Skeletal muscle satellite cell (primary cell): ENCODE measurements around the gene MT1HL1. TPM values are rescaled to one million over a fixed set of nuclear protein-coding genes. Genes with fewer than 3 reads are reported as not detected.
A peak's percentile ranks its signal among the peaks of the same experiment; 100 is the strongest.

Experiments
- H3K27me3 ChIP-seq: 2 replicates; pipeline ENCODE4 v1.7.0; 2013; ENCODE audit warnings: low read length; ENCODE audit not compliant: control insufficient read depth, insufficient read depth
- H3K36me3 ChIP-seq: 2 replicates; pipeline ENCODE4 v1.7.0; 2013; ENCODE audit warnings: mild to moderate bottlenecking, control low read depth, low read length; ENCODE audit not compliant: insufficient read depth
- H3K4me1 ChIP-seq: 2 replicates; pipeline ENCODE4 v1.7.0; 2013; ENCODE audit warnings: low read length; ENCODE audit not compliant: control insufficient read depth, insufficient read depth
- H3K4me2 ChIP-seq: 2 replicates; pipeline ENCODE4 v1.7.0; 2013; ENCODE audit warnings: mild to moderate bottlenecking, low read length
- H3K4me3 ChIP-seq: 2 replicates; pipeline ENCODE4 v1.7.0; 2013; ENCODE audit warnings: low read length
- H3K9ac ChIP-seq: 2 replicates; pipeline ENCODE4 v1.7.0; 2013; ENCODE audit warnings: mild to moderate bottlenecking, low read depth, low read length, moderate library complexity
- H3K9me3 ChIP-seq: replicated peaks from 2 replicates; pipeline ENCODE4 v1.7.0; 2013; ENCODE audit warnings: mild to moderate bottlenecking, control low read depth, low read length
- total RNA-seq: library from RNA; depleted of rRNA; stranded (reverse); fragments of >200 nt; gene quantifications from 2 replicates; pipeline ENCODE4 v1.2.3, GENCODE V29; 2012; rRNA removed

Gene MT1HL1
- not detected in 2 replicates for total RNA-seq

- H3K4me2 ChIP-seq: no peak within 1 kb of the TSS
- no peaks in the 10 kb centered on the region for H3K36me3 ChIP-seq
- peaks cover 2% of the 10 kb centered on the region for H3K9me3 ChIP-seq
- H3K4me3 ChIP-seq: no peak within 1 kb of the TSS
- no peak within 1 kb of the TSS for H3K9ac ChIP-seq
- no peaks in the 10 kb centered on the region for H3K4me1 ChIP-seq
- no peaks in the 10 kb centered on the region for H3K27me3 ChIP-seq
These were observed at the start of gene MT1HL1 for GRCh38 chr1:237004116-237004515. Gene MT1HL1 (minus strand): TSS chr1:237004441. CDS start chr1:237004372, 69 bp downstream.

- Histone ChIP-seq H3K27me3 (no peaks in the 10 kb centered on the region), H3K9ac (no peak overlapping the region), H3K4me1 (no peaks in the 10 kb centered on the region), H3K4me3 (no peak overlapping the region), H3K4me2 (no peak overlapping the region), H3K9me3 (peaks cover 6% of the 10 kb centered on the region), H3K36me3 (no peaks in the 10 kb centered on the region)
These were observed 46.7 kb upstream of the MT1HL1 start for GRCh38 chr1:237050915-237051314.

GRCh38 chr1:237050185-237050584 is 45.9 kb upstream of the MT1HL1 start:
- no peaks in the 10 kb centered on the region for H3K27me3 ChIP-seq
- H3K9me3 ChIP-seq: peaks cover 6% of the 10 kb centered on the region
- H3K4me1 ChIP-seq: no peaks in the 10 kb centered on the region
- no peak overlapping the region for H3K4me2 ChIP-seq
- H3K9ac ChIP-seq: no peak overlapping the region
- no peak overlapping the region for H3K4me3 ChIP-seq
- H3K36me3 ChIP-seq: no peaks in the 10 kb centered on the region

GRCh38 chr1:237048803-237049202 is 44.6 kb upstream of the MT1HL1 start:
- Histone ChIP-seq H3K9me3 (no peaks in the 10 kb centered on the region), H3K4me3 (no peak overlapping the region), H3K4me2 (no peak overlapping the region), H3K9ac (no peak overlapping the region), H3K27me3 (peaks cover under 1% of the 10 kb centered on the region), H3K36me3 (no peaks in the 10 kb centered on the region), H3K4me1 (no peaks in the 10 kb centered on the region)

- Histone ChIP-seq H3K9ac (no peak overlapping the region), H3K4me1 (no peaks in the 10 kb centered on the region), H3K4me3 (no peak overlapping the region), H3K4me2 (no peak overlapping the region), H3K9me3 (no peaks in the 10 kb centered on the region), H3K36me3 (no peaks in the 10 kb centered on the region), H3K27me3 (peaks cover 19% of the 10 kb centered on the region)
These were observed 41.2 kb upstream of the MT1HL1 start for GRCh38 chr1:237045278-237046016.

GRCh38 chr1:237043846-237044636 is 39.8 kb upstream of the MT1HL1 start:
- H3K4me1 ChIP-seq: no peaks in the 10 kb centered on the region
- peaks cover 19% of the 10 kb centered on the region for H3K27me3 ChIP-seq
- no peak overlapping the region for H3K4me2 ChIP-seq
- no peak overlapping the region for H3K9ac ChIP-seq
- H3K4me3 ChIP-seq: no peak overlapping the region
- H3K9me3 ChIP-seq: no peaks in the 10 kb centered on the region
- no peaks in the 10 kb centered on the region for H3K36me3 ChIP-seq

- Histone ChIP-seq H3K27me3 (peaks cover 19% of the 10 kb centered on the region), H3K9me3 (no peaks in the 10 kb centered on the region), H3K4me2 (peak overlapping the region; percentile 7), H3K9ac (no peak overlapping the region), H3K4me1 (no peaks in the 10 kb centered on the region), H3K36me3 (no peaks in the 10 kb centered on the region), H3K4me3 (no peak overlapping the region)
These were observed 38.8 kb upstream of the MT1HL1 start for GRCh38 chr1:237042892-237043576.

GRCh38 chr1:237042526-237042891 is 38.3 kb upstream of the MT1HL1 start:
- no peaks in the 10 kb centered on the region for H3K9me3 ChIP-seq
- no peaks in the 10 kb centered on the region for H3K36me3 ChIP-seq
- no peaks in the 10 kb centered on the region for H3K4me1 ChIP-seq
- no peak overlapping the region for H3K9ac ChIP-seq
- peaks cover 19% of the 10 kb centered on the region for H3K27me3 ChIP-seq
- H3K4me2 ChIP-seq: peak overlapping the region; percentile 44
- H3K4me3 ChIP-seq: no peak overlapping the region

GRCh38 chr1:237041795-237042525 is 37.7 kb upstream of the MT1HL1 start, which contains the start of gene RYR2:
Gene RYR2 (plus strand): TSS chr1:237042184. CDS start chr1:237042522, 338 bp downstream.
- no peak within 1 kb of the TSS for H3K4me3 ChIP-seq
- H3K4me1 ChIP-seq: no peaks in the 10 kb centered on the region
- peak within 1 kb of the TSS; percentile 44 for H3K4me2 ChIP-seq
- no peaks in the 10 kb centered on the region for H3K9me3 ChIP-seq
- no peaks in the 10 kb centered on the region for H3K36me3 ChIP-seq
- peaks cover 19% of the 10 kb centered on the region for H3K27me3 ChIP-seq
- H3K9ac ChIP-seq: no peak within 1 kb of the TSS

- Histone ChIP-seq H3K4me3 (no peak overlapping the region), H3K36me3 (no peaks in the 10 kb centered on the region), H3K4me2 (no peak overlapping the region), H3K4me1 (no peaks in the 10 kb centered on the region), H3K9me3 (no peaks in the 10 kb centered on the region), H3K27me3 (peaks cover 19% of the 10 kb centered on the region), H3K9ac (no peak overlapping the region)
These were observed 37.2 kb upstream of the MT1HL1 start for GRCh38 chr1:237041461-237041794.

GRCh38 chr1:237040823-237041222 is 36.6 kb upstream of the MT1HL1 start:
- no peaks in the 10 kb centered on the region for H3K4me1 ChIP-seq
- H3K27me3 ChIP-seq: peaks cover 19% of the 10 kb centered on the region
- no peak overlapping the region for H3K4me2 ChIP-seq
- H3K4me3 ChIP-seq: no peak overlapping the region
- H3K36me3 ChIP-seq: no peaks in the 10 kb centered on the region
- H3K9ac ChIP-seq: no peak overlapping the region
- no peaks in the 10 kb centered on the region for H3K9me3 ChIP-seq
